ENCODE data around the gene CSTF1. TPM values are rescaled to one million over a fixed set of nuclear protein-coding genes. Genes with fewer than 3 reads are reported as not detected.

Gene CSTF1
- total and polyA plus RNA-seq, 2 of the 8 experiments (the other 6 are each of a cell fraction or from before 2014, with no cell fraction given) = 59.4 to 83.5 TPM

GRCh38 chr20:56449459-56449858 lies 57.0 kb downstream of the CSTF1 start:
- TF ChIP-seq ZNF274 (IDR thresholded peaks at IDR 0.05; ENCODE audit: borderline replicate concordance, extremely low read depth, low read length) (no peak), FOSL1 (IDR thresholded peaks at IDR 0.05; ENCODE audit: insufficient read depth, low read depth, low read length) (no peak), NRF1 (IDR thresholded peaks at IDR 0.05; ENCODE audit: low read depth, low read length) (no peak), BRCA1 (IDR thresholded peaks at IDR 0.05; ENCODE audit: low read depth, low read length) (no peak), JUN (IDR thresholded peaks at IDR 0.05; ENCODE audit: low read depth, low read length) (no peak), CHD1 (IDR thresholded peaks at IDR 0.05; ENCODE audit: low read depth, low read length) (no peak), BCL11A (IDR thresholded peaks at IDR 0.05; ENCODE audit: low read depth in 2 of 2, low read length in 2 of 2) (no peak), HDAC2 (IDR thresholded peaks at IDR 0.05; ENCODE audit: borderline replicate concordance in 1 of 2, low read depth in 2 of 2, low read length in 2 of 2) (no peak)
- WGBS, 2 experiments (ENCODE audit: extremely low coverage in 1 of 2, insufficient coverage in 1 of 2, insufficient read length in 1 of 2, insufficient replicate concordance in 2 of 2, low coverage in 1 of 2, low lambda C conversion rate in 2 of 2, missing lambda C conversion rate in 1 of 2) = 90% methylated on average over 5 of the region's 5 CpGs; no CpG with 5 or more reads in 1 of the 2 experiments
- Histone ChIP-seq H2AFZ (ENCODE audit: low read length) (no peak overlapping the region), H2BK15ac (ENCODE audit: low read length) (no peak overlapping the region), H4K8ac (ENCODE audit: extremely low read depth, insufficient read depth, low read length) (no peak overlapping the region), H3K56ac (replicated peaks; ENCODE audit: insufficient read length, low read depth, low read length) (no peak overlapping the region), H3K9ac (replicated peaks in 1 of 4; ENCODE audit: extremely low read depth in 1 of 4, low read depth in 3 of 4, low read length in 3 of 4) (no peak overlapping the region), H3K23me2 (ENCODE audit: low read depth, low read length) (no peaks in the 10 kb centered on the region), H3K27ac (ENCODE audit: low read depth, low read length) (no peak overlapping the region), H2BK12ac (ENCODE audit: low read depth, low read length) (no peak overlapping the region), H2AK5ac (ENCODE audit: low read depth, low read length) (no peak overlapping the region), H3K27me3 (replicated peaks in 1 of 4; ENCODE audit: control insufficient read depth in 3 of 4, extremely low read depth in 1 of 4, insufficient read depth in 3 of 4, low read length in 3 of 4) (no peaks in the 10 kb centered on the region; a peak in 2 of 7 replicates), H2BK20ac (ENCODE audit: low read length) (no peak overlapping the region), H3K79me1 (ENCODE audit: low read depth, low read length) (no peaks in the 10 kb centered on the region), H3K9me3 (ENCODE audit: insufficient read depth in 2 of 2, low read depth in 1 of 2, low read length in 1 of 2) (no peaks in the 10 kb centered on the region), H3K36me3 (ENCODE audit: control insufficient read depth in 2 of 4, insufficient read depth in 4 of 4, low read length in 3 of 4) (no peaks in the 10 kb centered on the region), H3K4me1 (replicated peaks in 1 of 4; ENCODE audit: control insufficient read depth in 3 of 4, insufficient read depth in 4 of 4, low read length in 3 of 4) (peaks cover 0 to 5% (median 4%) of the 10 kb centered on the region in 4 experiments; a peak in 5 of 7 replicates), H4K5ac (ENCODE audit: insufficient read length, low read depth, low read length) (no peak overlapping the region), H2BK120ac (replicated peaks; ENCODE audit: low read depth, low read length) (no peak overlapping the region), H3K14ac (ENCODE audit: insufficient read length) (no peak overlapping the region), H4K20me1 (replicated peaks in 1 of 2; ENCODE audit: control insufficient read depth in 1 of 2, insufficient read depth in 2 of 2, low read length in 2 of 2) (peaks cover 2 to 3% of the 10 kb centered on the region in 2 experiments), H3K4me2 (ENCODE audit: insufficient read depth in 1 of 2, low read depth in 2 of 2, low read length in 2 of 2) (no peak overlapping the region), H3K18ac (ENCODE audit: extremely low read depth, low read length) (no peak overlapping the region), H3K4me3 (ENCODE audit: extremely low read depth in 1 of 4, insufficient read depth in 2 of 4, low read depth in 3 of 4, low read length in 4 of 4) (no peak overlapping the region), H3K23ac (ENCODE audit: insufficient read length) (no peak overlapping the region), H4K91ac (replicated peaks; ENCODE audit: insufficient read length, low read length) (no peak overlapping the region), H3K4ac (replicated peaks; ENCODE audit: insufficient read length, low read depth, low read length) (no peak overlapping the region), H3K79me2 (ENCODE audit: control insufficient read depth in 1 of 2, insufficient read depth in 2 of 2, low read length in 2 of 2) (no peaks in the 10 kb centered on the region), H2BK5ac (ENCODE audit: low read depth, low read length) (no peak overlapping the region)
- DNase-seq (ENCODE audit: low read depth in 1 of 2, low spot score in 2 of 2) (no peak), FAIRE-seq (no peak)
- ChIA-PET CTCF (ENCODE audit: partially characterized antibody) (no interaction called here), POLR2A (ENCODE audit: partially characterized antibody) (no interaction called here)
